Body of pancreas (tissue), 4 donors: ENCODE measurements around the gene MAN1A2.

Experiments
- CTCF ChIP-seq, 7 experiments: fragments of 450-650 bp in 4 of 7; fragments of 200-600 bp in 3 of 7; sonication (generic) in 3 of 7; IDR thresholded peaks; one replicate each; pipeline ENCODE4 v1.5.1; 2016 to 2019; ENCODE audit warnings: antibody characterized with exemption in 7 of 7
- POLR2A ChIP-seq, 3 donors: fragments of 450-650 bp; IDR thresholded peaks; one replicate each; pipeline ENCODE4 v1.6.1; 2016; ENCODE audit warnings: antibody characterized with exemption in 3 of 3, mild to moderate bottlenecking in 2 of 3

- TF ChIP-seq CTCF (IDR thresholded peaks at IDR 0.05) (no peak), POLR2A (IDR thresholded peaks at IDR 0.05) (no peak)
These were observed 49.4 kb downstream of the MAN1A2 start for GRCh38 chr1:117416546-117417125.
